Measurements from ENCODE around the gene SPPL2B.

DNA sequence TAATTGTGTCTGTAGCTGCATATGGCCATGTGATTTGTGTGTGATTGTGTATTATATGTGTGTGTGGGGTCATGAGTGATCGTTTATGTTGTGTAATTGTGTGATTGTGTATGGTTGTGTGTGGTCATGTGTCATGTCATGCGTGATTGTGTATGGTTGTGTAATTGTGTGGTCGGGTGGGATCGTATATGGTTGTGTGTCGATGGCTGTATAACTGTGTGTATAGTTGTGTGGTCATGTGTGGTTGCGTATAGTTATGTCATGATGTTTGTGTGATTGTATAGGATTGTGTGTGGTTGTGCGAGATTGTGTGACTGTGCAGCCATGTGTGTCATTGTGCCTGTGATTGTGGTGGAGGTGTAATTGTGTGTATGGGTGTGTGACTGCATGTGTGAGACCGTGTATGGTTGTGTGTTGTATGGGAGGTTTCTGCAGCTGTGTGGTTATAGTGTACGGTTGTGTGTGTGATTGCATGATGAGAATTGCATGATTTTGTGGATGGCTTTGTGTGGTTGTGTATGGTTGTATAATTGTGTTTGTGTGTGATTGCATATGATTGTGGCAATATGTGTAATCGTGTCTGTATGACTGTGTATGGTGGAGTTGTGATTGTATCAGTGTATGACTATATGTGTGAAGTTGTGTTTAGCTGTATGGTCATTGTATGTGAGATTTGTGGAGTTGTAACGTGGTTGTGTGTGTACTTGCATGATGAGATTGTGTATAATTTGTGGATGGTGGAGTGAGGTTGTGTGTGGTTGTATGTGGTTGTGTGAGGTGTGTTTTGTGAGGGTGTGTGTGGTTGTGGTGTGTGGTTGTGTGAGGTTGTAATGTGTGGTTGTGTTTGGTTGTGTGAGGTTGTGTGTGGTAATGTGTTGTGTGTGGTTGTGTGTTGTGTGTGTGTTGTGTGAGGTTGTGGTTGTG lies 33.8 kb downstream of the SPPL2B start:
- TF ChIP-seq SUZ12 (IDR thresholded peaks at IDR 0.05) (no peak), ZNF384 (IDR thresholded peaks at IDR 0.05) (no peak), L3MBTL2 (conservative IDR thresholded peaks at IDR 0.05) (no peak), FOXK2 (IDR thresholded peaks at IDR 0.05) (no peak), ELF4 (IDR thresholded peaks at IDR 0.05) (no peak)
- TF ChIP-seq, protein P1, sequence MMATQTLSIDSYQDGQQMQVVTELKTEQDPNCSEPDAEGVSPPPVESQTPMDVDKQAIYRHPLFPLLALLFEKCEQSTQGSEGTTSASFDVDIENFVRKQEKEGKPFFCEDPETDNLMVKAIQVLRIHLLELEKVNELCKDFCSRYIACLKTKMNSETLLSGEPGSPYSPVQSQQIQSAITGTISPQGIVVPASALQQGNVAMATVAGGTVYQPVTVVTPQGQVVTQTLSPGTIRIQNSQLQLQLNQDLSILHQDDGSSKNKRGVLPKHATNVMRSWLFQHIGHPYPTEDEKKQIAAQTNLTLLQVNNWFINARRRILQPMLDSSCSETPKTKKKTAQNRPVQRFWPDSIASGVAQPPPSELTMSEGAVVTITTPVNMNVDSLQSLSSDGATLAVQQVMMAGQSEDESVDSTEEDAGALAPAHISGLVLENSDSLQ (IDR thresholded peaks at IDR 0.05), result no peak
